ENCODE data around the gene IPPK.
"Not testable (repeated sequence)": the region's sequence is repeated elsewhere in the genome, so short reads cannot be mapped to it uniquely, and the experiment has no call there.

Gene IPPK

DNA sequence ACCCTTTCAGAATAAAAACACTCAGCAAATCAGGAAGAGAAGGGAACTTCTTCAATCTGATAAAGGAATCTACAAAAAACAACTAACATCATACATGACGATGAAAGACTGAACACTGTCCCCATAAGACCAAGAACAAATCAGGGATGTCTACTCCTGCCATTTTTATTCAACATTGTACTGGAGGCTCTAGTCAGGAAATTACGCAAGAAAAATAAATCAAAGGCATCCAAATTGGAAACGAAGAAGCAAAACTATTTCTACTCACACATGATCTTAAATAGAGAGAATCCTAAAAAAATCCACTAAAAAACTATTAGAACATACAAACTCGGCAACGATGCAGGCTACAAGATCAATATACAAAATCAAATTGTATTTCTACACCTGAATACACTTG lies 42.3 kb downstream of the IPPK start:
- TF ChIP-seq CTCF (IDR thresholded peaks at IDR 0.05; ENCODE audit: insufficient read depth, low read depth, low read length, missing control alignments), result no peak
- H3K4me3 ChIP-seq (ENCODE audit: low read depth, low read length), result no peak overlapping the region
- no peak for DNase-seq (ENCODE audit: low read depth)

DNA sequence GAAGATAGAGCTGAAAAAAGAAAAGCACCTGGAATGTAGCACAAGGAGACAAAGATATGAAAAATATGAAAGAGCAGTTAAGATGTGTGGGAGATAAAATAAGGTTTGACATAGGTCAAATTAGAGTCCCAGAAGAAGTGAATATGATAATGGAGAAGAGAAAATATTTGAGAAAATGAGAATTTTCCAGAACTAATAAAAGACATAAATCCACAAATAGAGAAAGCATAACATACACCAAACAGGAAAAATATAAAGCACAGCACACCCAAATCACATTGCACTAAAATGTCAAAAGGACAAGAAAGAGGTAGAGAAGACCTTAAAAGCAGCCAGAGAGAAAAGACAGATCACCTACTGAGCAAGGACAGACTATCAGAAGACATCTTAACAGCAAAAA lies 43.4 kb downstream of the IPPK start:
- no peak overlapping the region for H3K4me3 ChIP-seq (ENCODE audit: low read depth, low read length)
- DNase-seq (ENCODE audit: low read depth), result no peak
- no peak for TF ChIP-seq CTCF (IDR thresholded peaks at IDR 0.05; ENCODE audit: insufficient read depth, low read depth, low read length, missing control alignments)

GRCh38 chr9:92623936-92624335 lies 46.0 kb downstream of the IPPK start:
- not testable (repeated sequence) for H3K4me3 ChIP-seq (ENCODE audit: low read depth, low read length); DNase-seq (ENCODE audit: low read depth)

- no peak for TF ChIP-seq CTCF (IDR thresholded peaks at IDR 0.05; ENCODE audit: insufficient read depth, low read depth, low read length, missing control alignments)
- no peak for DNase-seq (ENCODE audit: low read depth)
- H3K4me3 ChIP-seq (ENCODE audit: low read depth, low read length), result no peak overlapping the region
Observed at GRCh38 chr9:92620845-92621244, 49.1 kb downstream of the IPPK start.

DNA sequence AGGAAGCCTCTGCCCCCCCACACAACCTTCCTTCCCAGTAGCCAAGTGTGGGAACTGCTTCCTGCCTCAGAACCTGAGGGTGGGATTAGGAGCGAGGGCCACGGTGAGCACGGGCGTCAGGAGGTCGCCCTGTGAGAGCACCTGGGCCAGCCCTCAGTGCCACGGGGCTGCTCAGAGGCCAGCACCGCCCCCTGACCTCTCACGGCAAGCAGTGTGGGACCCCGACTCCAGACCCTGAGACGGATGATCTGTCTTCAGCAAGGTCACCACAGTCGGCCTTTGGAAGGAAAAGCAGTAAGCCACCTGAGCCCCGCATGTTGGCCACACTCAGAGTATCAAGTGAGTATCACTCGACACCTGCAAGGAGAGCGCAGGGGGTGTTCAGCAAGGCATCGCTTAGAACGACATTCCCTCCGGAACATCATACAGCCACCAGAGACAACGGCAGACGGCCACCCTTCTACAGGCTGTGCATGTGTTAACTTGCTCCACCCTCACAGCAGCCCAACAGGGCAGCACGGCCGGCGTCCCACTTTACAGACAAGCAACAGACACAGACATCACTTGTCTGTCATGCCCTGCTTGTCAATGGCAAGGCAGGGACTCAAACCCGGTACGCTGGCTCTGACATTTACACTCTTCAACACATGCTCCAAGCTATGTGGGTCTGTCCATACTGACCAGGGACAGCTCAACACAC lies 50.2 kb downstream of the IPPK start:
- TF ChIP-seq CTCF (IDR thresholded peaks at IDR 0.05; ENCODE audit: insufficient read depth, low read depth, low read length, missing control alignments), result no peak
- no peak for DNase-seq (ENCODE audit: low read depth)
- no peak overlapping the region for H3K4me3 ChIP-seq (ENCODE audit: low read depth, low read length)

GRCh38 chr9:92618633-92619225 lies 51.2 kb downstream of the IPPK start:
- no peak for TF ChIP-seq CTCF (IDR thresholded peaks at IDR 0.05; ENCODE audit: insufficient read depth, low read depth, low read length, missing control alignments)
- no peak for DNase-seq (ENCODE audit: low read depth)
- no peak overlapping the region for H3K4me3 ChIP-seq (ENCODE audit: low read depth, low read length)

GRCh38 chr9:92617951-92618510 lies 51.9 kb downstream of the IPPK start:
- no peak for TF ChIP-seq CTCF (IDR thresholded peaks at IDR 0.05; ENCODE audit: insufficient read depth, low read depth, low read length, missing control alignments)
- no peak overlapping the region for H3K4me3 ChIP-seq (ENCODE audit: low read depth, low read length)
- no peak for DNase-seq (ENCODE audit: low read depth)

All from GM12865 (cell line).